ENCODE data around the gene UPK2. TPM values are rescaled to one million over a fixed set of nuclear protein-coding genes. Genes with fewer than 3 reads are reported as not detected.

Gene UPK2
- total and polyA plus RNA-seq, 10 of the 15 experiments (the other 5 are each of a cell fraction or from before 2014, with no cell fraction given): 0.07 to 1.0 (median 0.31) TPM; not detected in 7

DNA sequence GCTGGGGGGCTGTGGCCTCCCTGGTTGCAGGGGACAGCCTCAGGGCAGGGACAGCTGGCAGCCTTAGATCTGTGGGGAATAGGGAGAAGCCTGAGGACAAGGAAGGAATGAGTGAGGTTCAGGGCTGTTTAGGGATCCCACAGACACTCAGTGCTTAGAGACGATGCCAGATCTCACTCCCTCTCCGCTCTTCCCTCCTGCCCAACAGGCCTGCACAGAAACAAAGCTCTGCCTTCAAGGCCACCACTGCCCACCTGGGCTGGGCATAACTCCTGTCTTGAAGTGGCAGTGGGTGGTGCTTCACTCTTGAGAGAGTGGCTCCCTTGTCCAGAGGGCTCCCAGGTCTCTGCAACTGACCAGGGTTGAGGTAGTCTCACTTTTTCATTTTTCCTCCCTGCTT, 28.7 kb downstream of the UPK2 start:
- WGBS (ENCODE audit: insufficient coverage, insufficient replicate concordance, low lambda C conversion rate, missing lambda C conversion rate): 60% methylated on average over 2 of the region's 2 CpGs
- ATAC-seq (no peak), DNase-seq (ENCODE audit: low read depth, low spot score) (no peak), FAIRE-seq (no peak)
- ChIA-PET RAD21 (ENCODE audit: unreplicated experiment) (no interaction called here), SMC1A (ENCODE audit: uncharacterized antibody, unreplicated experiment) (no interaction called here), POLR2A (no interaction called here), CTCF (interaction anchor here (0.6 kb wide), 1 partner anchor 142 kb away, joined by 3 read pairs; no protein-coding TSS in a partner anchor)
- intact Hi-C loops (cut with micrococcal nuclease; ENCODE audit: unreplicated experiment): no loop called here
- Histone ChIP-seq H4K20me1 (ENCODE audit: control insufficient read depth, insufficient read depth) (no peaks in the 10 kb centered on the region; the same call in 1 of the 2 replicates), H3K27ac (ENCODE audit: control insufficient read depth, insufficient read depth) (no peak overlapping the region), H3K4me1 (ENCODE audit: control insufficient read depth, insufficient read depth, low read length) (no peaks in the 10 kb centered on the region), H3K79me2 (ENCODE audit: control insufficient read depth, insufficient read depth, low read length) (no peaks in the 10 kb centered on the region), H2AFZ (ENCODE audit: control insufficient read depth, low read depth, low read length) (no peak overlapping the region), H3K4me3 (no peak overlapping the region), H3K36me3 (ENCODE audit: control insufficient read depth in 2 of 2, insufficient read depth in 2 of 2, low read length in 1 of 2) (no peaks in the 10 kb centered on the region), H3K9ac (ENCODE audit: control insufficient read depth, insufficient read depth, low read length) (no peak overlapping the region), H3K27me3 (replicated peaks in 1 of 2; ENCODE audit: control insufficient read depth in 2 of 2, insufficient read depth in 2 of 2, low read length in 1 of 2) (no peaks in the 10 kb centered on the region; a peak in 1 of 4 replicates), H3K9me3 (replicated peaks; ENCODE audit: control insufficient read depth, insufficient read depth, low read length) (no peaks in the 10 kb centered on the region), H3K4me2 (ENCODE audit: control insufficient read depth, insufficient read depth) (no peak overlapping the region)
- BruUV-seq (replicated peaks): no TSS peak
- in situ Hi-C loops (cut with MboI): no loop called here
- TF ChIP-seq NRF1 (conservative IDR thresholded peaks at IDR 0.05; ENCODE audit: low read depth, low read length): no peak
- TF ChIP-seq YY1 (IDR thresholded peaks at IDR 0.05; ENCODE audit: low read depth, low read length): no peak
- TF ChIP-seq, protein P1, sequence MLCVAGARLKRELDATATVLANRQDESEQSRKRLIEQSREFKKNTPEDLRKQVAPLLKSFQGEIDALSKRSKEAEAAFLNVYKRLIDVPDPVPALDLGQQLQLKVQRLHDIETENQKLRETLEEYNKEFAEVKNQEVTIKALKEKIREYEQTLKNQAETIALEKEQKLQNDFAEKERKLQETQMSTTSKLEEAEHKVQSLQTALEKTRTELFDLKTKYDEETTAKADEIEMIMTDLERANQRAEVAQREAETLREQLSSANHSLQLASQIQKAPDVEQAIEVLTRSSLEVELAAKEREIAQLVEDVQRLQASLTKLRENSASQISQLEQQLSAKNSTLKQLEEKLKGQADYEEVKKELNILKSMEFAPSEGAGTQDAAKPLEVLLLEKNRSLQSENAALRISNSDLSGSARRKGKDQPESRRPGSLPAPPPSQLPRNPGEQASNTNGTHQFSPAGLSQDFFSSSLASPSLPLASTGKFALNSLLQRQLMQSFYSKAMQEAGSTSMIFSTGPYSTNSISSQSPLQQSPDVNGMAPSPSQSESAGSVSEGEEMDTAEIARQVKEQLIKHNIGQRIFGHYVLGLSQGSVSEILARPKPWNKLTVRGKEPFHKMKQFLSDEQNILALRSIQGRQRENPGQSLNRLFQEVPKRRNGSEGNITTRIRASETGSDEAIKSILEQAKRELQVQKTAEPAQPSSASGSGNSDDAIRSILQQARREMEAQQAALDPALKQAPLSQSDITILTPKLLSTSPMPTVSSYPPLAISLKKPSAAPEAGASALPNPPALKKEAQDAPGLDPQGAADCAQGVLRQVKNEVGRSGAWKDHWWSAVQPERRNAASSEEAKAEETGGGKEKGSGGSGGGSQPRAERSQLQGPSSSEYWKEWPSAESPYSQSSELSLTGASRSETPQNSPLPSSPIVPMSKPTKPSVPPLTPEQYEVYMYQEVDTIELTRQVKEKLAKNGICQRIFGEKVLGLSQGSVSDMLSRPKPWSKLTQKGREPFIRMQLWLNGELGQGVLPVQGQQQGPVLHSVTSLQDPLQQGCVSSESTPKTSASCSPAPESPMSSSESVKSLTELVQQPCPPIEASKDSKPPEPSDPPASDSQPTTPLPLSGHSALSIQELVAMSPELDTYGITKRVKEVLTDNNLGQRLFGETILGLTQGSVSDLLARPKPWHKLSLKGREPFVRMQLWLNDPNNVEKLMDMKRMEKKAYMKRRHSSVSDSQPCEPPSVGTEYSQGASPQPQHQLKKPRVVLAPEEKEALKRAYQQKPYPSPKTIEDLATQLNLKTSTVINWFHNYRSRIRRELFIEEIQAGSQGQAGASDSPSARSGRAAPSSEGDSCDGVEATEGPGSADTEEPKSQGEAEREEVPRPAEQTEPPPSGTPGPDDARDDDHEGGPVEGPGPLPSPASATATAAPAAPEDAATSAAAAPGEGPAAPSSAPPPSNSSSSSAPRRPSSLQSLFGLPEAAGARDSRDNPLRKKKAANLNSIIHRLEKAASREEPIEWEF (IDR thresholded peaks at IDR 0.05; ENCODE audit: insufficient replicate concordance, low read depth, low read length): no peak
- TF ChIP-seq CBFB (IDR thresholded peaks at IDR 0.05; ENCODE audit: low read depth): no peak
- TF ChIP-seq EED (IDR thresholded peaks at IDR 0.05; ENCODE audit: low read depth): no peak
- TF ChIP-seq SMC3 (IDR thresholded peaks at IDR 0.05; ENCODE audit: borderline replicate concordance, low read length): no peak
- TF ChIP-seq FOXK2 (IDR thresholded peaks at IDR 0.05): no peak
- no peak for TF ChIP-seq HDGF (IDR thresholded peaks at IDR 0.05)
- no peak for TF ChIP-seq SMAD5 (IDR thresholded peaks at IDR 0.05; ENCODE audit: low read depth)
- TF ChIP-seq, protein P2, sequence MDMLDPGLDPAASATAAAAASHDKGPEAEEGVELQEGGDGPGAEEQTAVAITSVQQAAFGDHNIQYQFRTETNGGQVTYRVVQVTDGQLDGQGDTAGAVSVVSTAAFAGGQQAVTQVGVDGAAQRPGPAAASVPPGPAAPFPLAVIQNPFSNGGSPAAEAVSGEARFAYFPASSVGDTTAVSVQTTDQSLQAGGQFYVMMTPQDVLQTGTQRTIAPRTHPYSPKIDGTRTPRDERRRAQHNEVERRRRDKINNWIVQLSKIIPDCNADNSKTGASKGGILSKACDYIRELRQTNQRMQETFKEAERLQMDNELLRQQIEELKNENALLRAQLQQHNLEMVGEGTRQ (IDR thresholded peaks at IDR 0.05; ENCODE audit: borderline replicate concordance, low read depth, low read length): no peak
- TF ChIP-seq MYC (IDR thresholded peaks at IDR 0.05; ENCODE audit: insufficient read depth, insufficient read length, insufficient replicate concordance, low read length, severe bottlenecking): no peak
- TF ChIP-seq SMAD1 (IDR thresholded peaks at IDR 0.05; ENCODE audit: low read depth, partially characterized antibody): no peak
- TF ChIP-seq, protein P3, sequence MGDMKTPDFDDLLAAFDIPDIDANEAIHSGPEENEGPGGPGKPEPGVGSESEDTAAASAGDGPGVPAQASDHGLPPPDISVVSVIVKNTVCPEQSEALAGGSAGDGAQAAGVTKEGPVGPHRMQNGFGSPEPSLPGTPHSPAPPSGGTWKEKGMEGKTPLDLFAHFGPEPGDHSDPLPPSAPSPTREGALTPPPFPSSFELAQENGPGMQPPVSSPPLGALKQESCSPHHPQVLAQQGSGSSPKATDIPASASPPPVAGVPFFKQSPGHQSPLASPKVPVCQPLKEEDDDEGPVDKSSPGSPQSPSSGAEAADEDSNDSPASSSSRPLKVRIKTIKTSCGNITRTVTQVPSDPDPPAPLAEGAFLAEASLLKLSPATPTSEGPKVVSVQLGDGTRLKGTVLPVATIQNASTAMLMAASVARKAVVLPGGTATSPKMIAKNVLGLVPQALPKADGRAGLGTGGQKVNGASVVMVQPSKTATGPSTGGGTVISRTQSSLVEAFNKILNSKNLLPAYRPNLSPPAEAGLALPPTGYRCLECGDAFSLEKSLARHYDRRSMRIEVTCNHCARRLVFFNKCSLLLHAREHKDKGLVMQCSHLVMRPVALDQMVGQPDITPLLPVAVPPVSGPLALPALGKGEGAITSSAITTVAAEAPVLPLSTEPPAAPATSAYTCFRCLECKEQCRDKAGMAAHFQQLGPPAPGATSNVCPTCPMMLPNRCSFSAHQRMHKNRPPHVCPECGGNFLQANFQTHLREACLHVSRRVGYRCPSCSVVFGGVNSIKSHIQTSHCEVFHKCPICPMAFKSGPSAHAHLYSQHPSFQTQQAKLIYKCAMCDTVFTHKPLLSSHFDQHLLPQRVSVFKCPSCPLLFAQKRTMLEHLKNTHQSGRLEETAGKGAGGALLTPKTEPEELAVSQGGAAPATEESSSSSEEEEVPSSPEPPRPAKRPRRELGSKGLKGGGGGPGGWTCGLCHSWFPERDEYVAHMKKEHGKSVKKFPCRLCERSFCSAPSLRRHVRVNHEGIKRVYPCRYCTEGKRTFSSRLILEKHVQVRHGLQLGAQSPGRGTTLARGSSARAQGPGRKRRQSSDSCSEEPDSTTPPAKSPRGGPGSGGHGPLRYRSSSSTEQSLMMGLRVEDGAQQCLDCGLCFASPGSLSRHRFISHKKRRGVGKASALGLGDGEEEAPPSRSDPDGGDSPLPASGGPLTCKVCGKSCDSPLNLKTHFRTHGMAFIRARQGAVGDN (IDR thresholded peaks at IDR 0.05): no peak
- TF ChIP-seq ZNF24 (IDR thresholded peaks at IDR 0.05): no peak
